Motor neuron (in vitro differentiated cells): Measurements from ENCODE around the gene ZNF324B. TPM values are rescaled to one million over a fixed set of nuclear protein-coding genes. Genes with fewer than 3 reads are reported as not detected.
A peak's percentile ranks its signal among the peaks of the same experiment; 100 is the strongest.
"Not testable (repeated sequence)": the region's sequence is repeated elsewhere in the genome, so short reads cannot be mapped to it uniquely, and the experiment has no call there.

Experiments
- ATAC-seq, 8 experiments: fragments of 200-7000 bp; cut with Tn5 transposase; replicated peaks in 6 of 8; 2 replicates each; pipeline ENCODE4 v1.8.0; 2021; ENCODE audit warnings: mild to moderate bottlenecking in 8 of 8, moderate library complexity in 8 of 8
- H3K27ac ChIP-seq, 2 donors: fragments of 250-450 bp; sonication (Bioruptor Pico); 2 replicates each; pipeline ENCODE4 v1.9.0; 2021; ENCODE audit warnings: antibody characterized with exemption in 2 of 2, mild to moderate bottlenecking in 2 of 2, moderate library complexity in 1 of 2
- H3K4me1 ChIP-seq, 2 donors: fragments of 250-450 bp; sonication (Bioruptor Pico); replicated peaks in 1 of 2; 2 replicates each; pipeline ENCODE4 v1.6.1; 2021; ENCODE audit warnings: antibody characterized with exemption in 2 of 2, mild to moderate bottlenecking in 2 of 2, moderate library complexity in 1 of 2
- H3K4me3 ChIP-seq, 5 donors: fragments of 250-450 bp; sonication (Bioruptor Pico); 2 replicates each; pipeline ENCODE4 v1.9.0; 2021; ENCODE audit warnings: antibody characterized with exemption in 5 of 5, mild to moderate bottlenecking in 5 of 5, moderate library complexity in 4 of 5
- WGBS, 10 experiments: fragments of 450-650 bp; shearing (Covaris generic); methylation state at CpG; one replicate each; pipeline ENCODE4 v1.0.0; 2022; 5-methylcytosine and 5-hydroxymethylcytosine counted together
- in situ Hi-C, 9 experiments: fragments of 400-800 bp; cut with MboI; loops; one replicate each; pipeline ENCODE4 v1.15.0; 2021; ENCODE audit warnings: low sequenced_read_pairs in 9 of 9, low pct_unique_long_range_greater_than_20kb in 2 of 9; ENCODE audit not compliant: unreplicated experiment in 9 of 9
- total RNA-seq, 8 experiments: library from RNA; unstranded; fragments of 300-600 nt; gene quantifications; 2 replicates each; pipeline versions ENCODE4 v1.2.3 to v1.2.4, GENCODE V29; 2022

The ZNF324B gene
- total RNA-seq, 8 experiments from 2014 or later = 7.3 to 14.5 (median 10.5) TPM

DNA sequence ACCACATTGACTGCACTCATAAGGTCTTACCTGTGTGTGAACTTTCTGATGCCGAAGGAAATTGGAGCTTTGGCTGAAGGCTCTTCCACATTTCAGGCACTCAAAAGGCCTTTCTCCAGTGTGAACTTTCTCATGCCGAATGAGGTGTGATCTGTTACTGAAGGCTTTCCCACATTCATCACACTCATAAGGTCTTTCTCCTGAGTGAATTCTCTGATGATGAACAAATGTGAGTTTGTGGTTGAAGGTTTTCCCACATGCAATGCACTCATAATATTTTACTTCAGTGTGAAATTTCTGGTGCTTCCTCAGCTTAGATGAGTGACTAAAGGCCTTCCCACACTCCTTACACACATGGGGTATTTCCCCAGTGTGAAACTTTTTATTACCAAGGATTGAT lies 17.2 kb upstream of the ZNF324B start:
- in situ Hi-C loops = no loop called here
- ATAC-seq = no peak
- Histone ChIP-seq H3K27ac (no peak overlapping the region), H3K4me1 (peaks cover 2 to 3% of the 10 kb centered on the region in 2 donors), H3K4me3 (no peak overlapping the region)
- WGBS, 10 experiments = 50 to 100% (median 100%) methylated on average over 1 to 2 of the region's 2 CpGs; no CpG with 5 or more reads in 3 of the 10 experiments

DNA sequence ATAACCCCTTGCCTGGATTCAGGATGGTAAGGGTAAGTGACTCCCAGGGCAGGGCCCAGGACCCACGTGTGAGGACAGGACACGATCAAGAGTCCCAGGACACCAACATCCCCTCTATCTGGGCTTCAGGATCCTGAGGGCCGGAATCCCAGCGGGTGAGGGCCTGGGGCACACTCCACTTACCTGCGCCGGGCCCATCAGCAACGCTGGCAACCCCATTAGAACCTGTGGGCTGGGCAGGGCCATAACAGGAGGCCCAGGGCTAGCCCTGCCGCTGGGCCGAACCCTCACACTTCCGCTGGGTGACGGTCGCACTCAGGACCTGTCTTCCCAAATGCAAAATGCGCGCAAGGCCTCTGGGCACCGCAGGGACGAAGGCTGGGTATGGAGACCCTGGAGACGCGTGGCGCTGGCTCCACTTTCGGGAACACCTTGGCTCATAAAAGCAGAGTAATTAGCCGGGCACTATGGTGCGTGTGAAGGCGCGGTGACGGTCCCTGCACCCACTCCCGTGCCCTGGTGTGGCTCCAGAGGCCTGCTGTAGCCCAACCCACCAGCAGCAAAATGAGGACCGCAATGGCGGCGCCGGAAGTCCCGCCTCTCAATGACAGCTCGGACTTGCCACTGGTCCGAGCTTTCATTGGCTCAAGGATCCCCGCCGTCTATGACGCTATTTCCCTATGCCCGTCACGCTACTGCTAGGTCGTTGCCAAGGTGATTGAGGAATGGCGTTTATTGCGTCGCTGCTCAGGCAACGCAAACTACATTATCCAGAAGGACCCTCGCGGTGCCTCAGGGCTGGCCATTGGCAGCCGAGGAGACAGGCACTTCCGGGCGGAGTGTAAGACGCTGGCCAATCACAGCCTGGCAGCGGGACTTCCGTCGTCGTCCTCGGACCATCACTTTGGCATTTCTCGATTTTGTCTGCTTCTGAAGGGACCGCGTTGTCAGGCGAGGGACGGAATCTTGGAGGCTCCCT lies 11.6 kb upstream of the ZNF324B start, which contains the start of gene ZNF132:
Gene ZNF132, minus strand, starts transcription at position 578 of the 979 bp plus-strand sequence. Its CDS starts 332 bp downstream, at position 246.
- WGBS, 10 experiments = 0 to 47% (median 19%) methylated on average over 2 to 22 of the region's 59 CpGs; no CpG with 5 or more reads in 6 of the 10 experiments
- ATAC-seq = peak; percentile 97 to 99 (median 98)
- Histone ChIP-seq H3K4me3 (peak within 1 kb of the TSS; percentile 36 to 71 (median 52)), H3K27ac (peak within 1 kb of the TSS; percentile 89 to 93), H3K4me1 (peaks cover 9 to 10% of the 10 kb centered on the region in 2 donors)
- in situ Hi-C loops = no loop called here

- in situ Hi-C loops = no loop called here
- ATAC-seq = peak in 1 of 8 experiments; percentile 1
- 75 to 91% methylated on average over 4 to 5 of the region's 31 CpGs; no CpG with 5 or more reads in 8 of the 10 experiments for WGBS, 10 experiments
- Histone ChIP-seq H3K27ac (peak overlapping the region; percentile 89 to 93), H3K4me1 (peaks cover 9 to 10% of the 10 kb centered on the region in 2 donors), H3K4me3 (peak overlapping the region; percentile 23 to 58 (median 40))
Measured at GRCh38 chr19:58440556-58440955, 10.9 kb upstream of the ZNF324B start.

GRCh38 chr19:58442986-58443385 lies 8.4 kb upstream of the ZNF324B start:
- H3K27ac ChIP-seq = not testable (repeated sequence)

DNA sequence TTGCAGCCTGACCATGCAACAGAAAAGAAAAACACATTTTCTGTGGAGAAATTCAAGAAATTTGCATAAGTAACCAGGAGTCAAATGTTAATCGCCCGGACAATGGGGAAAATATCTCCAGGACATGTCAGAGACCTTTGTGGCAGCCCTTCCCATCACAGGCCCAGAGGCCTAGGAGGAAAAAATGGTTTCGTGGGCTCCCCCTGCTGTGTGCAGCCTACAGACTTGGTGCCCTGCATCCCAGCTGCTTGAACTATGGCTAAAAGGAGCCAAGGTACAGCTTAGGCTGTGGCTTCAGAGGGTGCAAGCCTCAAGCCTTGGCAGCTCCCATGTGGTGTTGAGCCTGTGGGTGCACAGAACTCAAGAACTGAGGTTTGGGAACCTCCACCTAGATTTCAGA lies 2.6 kb upstream of the ZNF324B start:
- ATAC-seq, H3K4me1 ChIP-seq, H3K27ac ChIP-seq, in situ Hi-C loops, H3K4me3 ChIP-seq: not testable (repeated sequence)
- 0 to 71% (median 47%) methylated on average over 2 to 3 of the region's 3 CpGs; no CpG with 5 or more reads in 2 of the 10 experiments for WGBS, 10 experiments

More at GRCh38 chr19:58442986-58443385, 8.4 kb upstream of the ZNF324B start:
- in situ Hi-C loops, H3K4me3 ChIP-seq, ATAC-seq: not testable (repeated sequence)
- peaks cover 9 to 10% of the 10 kb centered on the region in 2 donors for H3K4me1 ChIP-seq
- 33 to 81% (median 62%) methylated on average over 1 to 7 of the region's 7 CpGs; no CpG with 5 or more reads in 2 of the 10 experiments for WGBS, 10 experiments

DNA sequence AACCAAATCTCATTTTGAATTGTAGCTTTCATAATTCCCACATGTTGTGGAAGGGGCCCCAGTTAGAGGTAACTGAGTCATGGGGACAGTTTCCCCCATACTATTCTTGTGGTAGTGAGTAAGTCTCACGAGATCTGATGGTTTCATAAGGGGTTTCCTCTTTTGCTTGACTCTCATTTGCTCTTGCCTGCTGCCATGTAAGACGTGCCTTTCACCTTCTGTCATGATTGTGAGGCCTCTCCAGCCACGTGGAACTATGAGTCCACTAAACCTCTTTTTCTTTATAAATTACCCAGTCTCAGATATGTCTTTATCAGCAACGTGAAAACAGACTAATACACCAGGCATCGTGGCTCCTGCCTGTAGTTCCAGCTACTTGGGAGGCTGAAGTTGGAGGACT lies 1.4 kb upstream of the ZNF324B start:
- H3K4me3 ChIP-seq, in situ Hi-C loops, ATAC-seq, H3K4me1 ChIP-seq, H3K27ac ChIP-seq: not testable (repeated sequence)
- WGBS, 10 experiments = 0 to 100% (median 39%) methylated on average over 1 to 5 of the region's 5 CpGs; no CpG with 5 or more reads in 1 of the 10 experiments

- Histone ChIP-seq H3K27ac (peak overlapping the region; percentile 45 to 58), H3K4me1 (peaks cover 5 to 6% of the 10 kb centered on the region in 2 donors), H3K4me3 (peak overlapping the region; percentile 63 to 96 (median 79))
- ATAC-seq = peak; percentile 2 to 47 (median 32)
- 0 to 20% (median 0%) methylated on average over 1 to 6 of the region's 11 CpGs; no CpG with 5 or more reads in 2 of the 10 experiments for WGBS, 10 experiments
- in situ Hi-C loops = no loop called here
Measured at GRCh38 chr19:58450856-58451357, 515 bp upstream of the ZNF324B start.

DNA sequence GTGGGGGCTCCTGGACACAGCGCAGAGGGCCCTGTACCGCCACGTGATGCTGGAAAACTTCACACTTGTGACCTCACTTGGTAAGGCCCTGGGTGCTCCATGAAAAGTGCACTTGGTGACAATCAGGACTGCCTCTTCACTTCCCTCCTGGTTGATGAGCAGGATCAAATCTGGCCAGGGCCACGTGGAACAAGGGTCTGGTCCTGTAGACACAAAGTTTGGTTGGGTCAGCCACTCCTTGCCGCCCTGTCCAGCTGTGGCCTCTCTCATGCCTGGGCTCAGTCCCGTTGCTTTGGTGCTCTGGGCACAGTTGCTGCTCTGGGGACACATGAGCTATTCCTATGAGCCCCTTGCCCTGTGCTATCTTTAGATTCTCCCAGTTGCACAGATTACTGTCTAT lies 2.3 kb downstream of the ZNF324B start:
- no peak for ATAC-seq
- in situ Hi-C loops = no loop called here
- Histone ChIP-seq H3K4me3 (no peak overlapping the region), H3K27ac (no peak overlapping the region), H3K4me1 (peaks cover 5 to 6% of the 10 kb centered on the region in 2 donors)
- 75 to 94% methylated on average over 2 to 3 of the region's 6 CpGs; no CpG with 5 or more reads in 8 of the 10 experiments for WGBS, 10 experiments

GRCh38 chr19:58455306-58455705 lies 3.9 kb downstream of the ZNF324B start:
- Histone ChIP-seq H3K27ac (no peak overlapping the region), H3K4me1 (peaks cover 5 to 6% of the 10 kb centered on the region in 2 donors), H3K4me3 (no peak overlapping the region)
- no peak for ATAC-seq
- in situ Hi-C loops = no loop called here
- 84 to 100% (median 100%) methylated on average over 2 to 5 of the region's 21 CpGs; no CpG with 5 or more reads in 6 of the 10 experiments for WGBS, 10 experiments

GRCh38 chr19:58456111-58456510 lies 4.7 kb downstream of the ZNF324B start:
- peaks cover 3 to 5% of the 10 kb centered on the region in 2 donors for H3K4me1 ChIP-seq
- H3K27ac ChIP-seq = no peak overlapping the region
- in situ Hi-C loops = no loop called here
- H3K4me3 ChIP-seq = no peak overlapping the region
- WGBS, 10 experiments = 84 to 100% methylated on average over 3 to 8 of the region's 35 CpGs; no CpG with 5 or more reads in 8 of the 10 experiments
- no peak for ATAC-seq

- 0 to 100% (median 80%) methylated on average over 1 to 2 of the region's 2 CpGs; no CpG with 5 or more reads in 3 of the 10 experiments for WGBS, 10 experiments
- in situ Hi-C loops = no loop called here
Measured at GRCh38 chr19:58460039-58460438, 8.6 kb downstream of the ZNF324B start.

DNA sequence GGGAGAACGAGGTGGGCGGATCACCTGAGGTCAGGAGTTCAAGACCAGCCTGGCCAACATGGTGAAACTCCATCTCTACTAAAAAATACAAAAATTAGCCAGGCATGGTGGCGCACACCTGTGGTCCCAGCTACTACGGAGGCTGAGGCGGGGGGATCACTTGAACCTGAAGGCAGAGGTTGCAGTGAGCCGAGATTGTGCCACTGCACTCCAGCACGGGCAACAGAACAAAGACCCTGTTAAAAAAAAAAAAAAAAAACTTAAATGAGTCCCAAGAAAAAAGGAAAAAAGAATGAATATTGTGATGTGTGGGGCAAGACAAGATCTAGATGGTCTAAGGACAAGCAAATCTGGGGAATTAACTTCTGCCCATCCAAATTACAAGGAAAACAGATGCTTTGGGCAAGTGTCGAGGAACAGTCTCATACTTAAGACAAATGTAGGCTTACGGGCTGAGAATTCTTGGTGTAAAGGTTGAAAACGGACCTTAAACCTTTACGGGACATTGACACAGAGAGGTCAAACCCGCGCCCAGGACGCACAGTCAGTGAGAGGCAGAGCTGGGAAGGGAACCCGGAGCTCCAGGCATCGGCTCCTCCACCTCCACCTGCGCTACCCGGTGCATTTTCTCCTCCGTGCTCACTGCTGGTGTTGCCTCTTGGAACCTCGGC lies 14.8 kb downstream of the ZNF324B start:
- Histone ChIP-seq H3K4me3 (peak overlapping the region; percentile 48 to 90 (median 67)), H3K4me1 (peaks cover 8% of the 10 kb centered on the region in 2 donors), H3K27ac (no peak overlapping the region)
- in situ Hi-C loops = no loop called here
- ATAC-seq = peak; percentile 4 to 34 (median 26)
- 21 to 71% (median 38%) methylated on average over 4 to 16 of the region's 20 CpGs for WGBS, 10 experiments

More at GRCh38 chr19:58460039-58460438, 8.6 kb downstream of the ZNF324B start:
- Histone ChIP-seq H3K27ac (no peak overlapping the region), H3K4me1 (no peaks in the 10 kb centered on the region), H3K4me3 (no peak overlapping the region)
- no peak for ATAC-seq
